Neural progenitor cell (in vitro differentiated cells): ENCODE measurements around the gene COL17A1. TPM values are rescaled to one million over a fixed set of nuclear protein-coding genes. Genes with fewer than 3 reads are reported as not detected.
A peak's percentile ranks its signal among the peaks of the same experiment; 100 is the strongest.

Experiments used
- DNase-seq: peaks from one replicate; pipeline ENCODE4 v3.0.0-alpha.2; 2016; ENCODE audit warnings: low spot score
- H2AFZ ChIP-seq: fragments of 200-600 bp; sonication (generic); replicated peaks from 2 replicates; pipeline ENCODE4 v1.6.1; 2016; ENCODE audit warnings: antibody characterized with exemption
- H3F3A ChIP-seq: fragments of 200-600 bp; sonication (generic); 2 replicates; pipeline ENCODE4 v1.6.1; 2016; ENCODE audit warnings: antibody characterized with exemption, low read depth
- H3K27ac ChIP-seq: fragments of 200-600 bp; sonication (generic); 2 replicates; pipeline ENCODE4 v1.5.1; 2016; ENCODE audit warnings: mild to moderate bottlenecking
- H3K27me3 ChIP-seq: fragments of 200-600 bp; sonication (generic); 2 replicates; pipeline ENCODE4 v1.6.1; 2016; ENCODE audit warnings: mild to moderate bottlenecking, moderate library complexity
- H3K36me3 ChIP-seq: fragments of 200-600 bp; sonication (generic); 2 replicates; pipeline ENCODE4 v1.5.1; 2016
- H3K4me1 ChIP-seq: fragments of 200-600 bp; sonication (generic); 2 replicates; pipeline ENCODE4 v1.6.1; 2016; ENCODE audit warnings: mixed run types
- H3K4me2 ChIP-seq: fragments of 200-600 bp; sonication (generic); 2 replicates; pipeline ENCODE4 v1.6.1; 2016
- H3K4me3 ChIP-seq: fragments of 200-600 bp; sonication (generic); 2 replicates; pipeline ENCODE4 v1.5.1; 2016
- H3K79me2 ChIP-seq: fragments of 200-600 bp; sonication (generic); 2 replicates; pipeline ENCODE4 v1.6.1; 2016; ENCODE audit warnings: low read depth
- H3K9ac ChIP-seq: fragments of 200-600 bp; sonication (generic); 2 replicates; pipeline ENCODE4 v1.6.1; 2016
- H3K9me3 ChIP-seq: fragments of 200-600 bp; sonication (generic); 2 replicates; pipeline ENCODE4 v1.5.1; 2016; ENCODE audit warnings: low read depth
- H4K20me1 ChIP-seq: fragments of 200-600 bp; sonication (generic); 2 replicates; pipeline ENCODE4 v1.6.1; 2016; ENCODE audit warnings: low read depth
- H3K27ac Mint-ChIP-seq: 3 replicates; pipeline ENCODE4 v1.8.0; 2021; ENCODE audit warnings: mixed read lengths
- H3K27me3 Mint-ChIP-seq: 2 replicates; pipeline ENCODE4 v1.8.0; 2022; ENCODE audit warnings: low read depth, mild to moderate bottlenecking, inconsistent platforms, moderate library complexity, mixed read lengths; ENCODE audit not compliant: insufficient read depth
- H3K36me3 Mint-ChIP-seq: 3 replicates; pipeline ENCODE4 v1.8.0; 2021; ENCODE audit warnings: mixed read lengths
- H3K4me1 Mint-ChIP-seq: 3 replicates; pipeline ENCODE4 v1.8.0; 2021; ENCODE audit warnings: mixed read lengths
- H3K4me3 Mint-ChIP-seq: 3 replicates; pipeline ENCODE4 v1.8.0; 2021; ENCODE audit warnings: mild to moderate bottlenecking, moderate library complexity, mixed read lengths
- H3K9me3 Mint-ChIP-seq: 3 replicates; pipeline ENCODE4 v1.8.0; 2020; ENCODE audit warnings: mixed read lengths
- CTCF ChIP-seq: fragments of 200-600 bp; sonication (generic); IDR thresholded peaks from 2 replicates; pipeline ENCODE4 v1.5.1; 2017; ENCODE audit warnings: antibody characterized with exemption, mild to moderate bottlenecking
- EZH2 ChIP-seq: fragments of 200-600 bp; sonication (generic); IDR thresholded peaks from 2 replicates; pipeline ENCODE4 v1.6.1; 2017; ENCODE audit warnings: antibody characterized with exemption, mild to moderate bottlenecking, moderate library complexity
- EZH2phosphoT487 ChIP-seq: fragments of 200-600 bp; sonication (generic); IDR thresholded peaks from 2 replicates; pipeline ENCODE4 v1.6.1; 2017; ENCODE audit warnings: antibody characterized with exemption
- total RNA-seq: library from RNA; depleted of rRNA; stranded (reverse); fragments of >200 nt; gene quantifications from 2 replicates; pipeline ENCODE4 v1.2.3, GENCODE V29; 2015; ENCODE audit warnings: low replicate concordance

Gene COL17A1
- total RNA-seq, 1 donor from 2014 or later = 2.3 TPM

- no peaks in the 10 kb centered on the region for H3K4me1 Mint-ChIP-seq
- TF ChIP-seq EZH2phosphoT487 = no peak
- TF ChIP-seq EZH2 = no peak
- TF ChIP-seq CTCF = no peak
- Histone ChIP-seq H3K4me2 (no peak overlapping the region), H2AFZ (peak overlapping the region; percentile 26), H3K4me1 (peaks cover 46% of the 10 kb centered on the region), H3K9me3 (no peaks in the 10 kb centered on the region), H3K27ac (no peak overlapping the region), H3K9ac (no peak overlapping the region), H3K36me3 (no peaks in the 10 kb centered on the region), H3K4me3 (no peak overlapping the region), H3F3A (peaks cover 34% of the 10 kb centered on the region), H4K20me1 (no peaks in the 10 kb centered on the region), H3K79me2 (no peaks in the 10 kb centered on the region), H3K27me3 (no peaks in the 10 kb centered on the region)
- no peaks in the 10 kb centered on the region for H3K27me3 Mint-ChIP-seq
- H3K9me3 Mint-ChIP-seq = no peaks in the 10 kb centered on the region
- H3K36me3 Mint-ChIP-seq = no peaks in the 10 kb centered on the region
- H3K27ac Mint-ChIP-seq = no peak overlapping the region
- DNase-seq = no peak
- no peak overlapping the region for H3K4me3 Mint-ChIP-seq
These were observed 11.2 kb downstream of the COL17A1 start for GRCh38 chr10:104074505-104074904.

GRCh38 chr10:104072786-104073185, 12.9 kb downstream of the COL17A1 start:
- Histone ChIP-seq H3F3A (peaks cover 39% of the 10 kb centered on the region), H3K9me3 (no peaks in the 10 kb centered on the region), H3K27ac (no peak overlapping the region), H3K9ac (no peak overlapping the region), H3K4me1 (peaks cover 60% of the 10 kb centered on the region), H2AFZ (no peak overlapping the region), H3K4me2 (no peak overlapping the region), H4K20me1 (no peaks in the 10 kb centered on the region), H3K27me3 (no peaks in the 10 kb centered on the region), H3K79me2 (no peaks in the 10 kb centered on the region), H3K4me3 (no peak overlapping the region), H3K36me3 (no peaks in the 10 kb centered on the region)
- H3K27ac Mint-ChIP-seq = no peak overlapping the region
- no peak for DNase-seq
- H3K9me3 Mint-ChIP-seq = no peaks in the 10 kb centered on the region
- H3K4me3 Mint-ChIP-seq = no peak overlapping the region
- peaks cover 6% of the 10 kb centered on the region for H3K4me1 Mint-ChIP-seq
- no peaks in the 10 kb centered on the region for H3K27me3 Mint-ChIP-seq
- H3K36me3 Mint-ChIP-seq = no peaks in the 10 kb centered on the region
- TF ChIP-seq EZH2 (no peak), CTCF (no peak), EZH2phosphoT487 (no peak)

GRCh38 chr10:104069613-104070012, 16.1 kb downstream of the COL17A1 start:
- no peak for DNase-seq
- H3F3A ChIP-seq = peaks cover 39% of the 10 kb centered on the region
- H4K20me1 ChIP-seq = no peaks in the 10 kb centered on the region
- H3K36me3 Mint-ChIP-seq = no peaks in the 10 kb centered on the region
- no peaks in the 10 kb centered on the region for H3K27me3 ChIP-seq
- H3K27ac Mint-ChIP-seq = no peak overlapping the region
- H3K4me1 Mint-ChIP-seq = peaks cover 23% of the 10 kb centered on the region
- TF ChIP-seq EZH2 (no peak), CTCF (no peak), EZH2phosphoT487 (no peak)
- no peak overlapping the region for H2AFZ ChIP-seq
- H3K9me3 ChIP-seq = no peaks in the 10 kb centered on the region
- peaks cover 56% of the 10 kb centered on the region for H3K4me1 ChIP-seq
- H3K36me3 ChIP-seq = no peaks in the 10 kb centered on the region
- H3K4me3 ChIP-seq = no peak overlapping the region
- H3K27me3 Mint-ChIP-seq = no peaks in the 10 kb centered on the region
- no peak overlapping the region for H3K4me2 ChIP-seq
- no peak overlapping the region for H3K4me3 Mint-ChIP-seq
- H3K9me3 Mint-ChIP-seq = no peaks in the 10 kb centered on the region
- no peak overlapping the region for H3K27ac ChIP-seq
- no peaks in the 10 kb centered on the region for H3K79me2 ChIP-seq
- no peak overlapping the region for H3K9ac ChIP-seq
